NCI-H2029 (cell line): ENCODE measurements around the gene SORCS3.

Experiments
- DNase-seq: peaks from one replicate; lab custom pipeline; 2025; lab: John Stamatoyannopoulos, UW

Gene SORCS3

GRCh38 chr10:104641187-104641936 lies at the start of gene SORCS3:
SORCS3 (plus strand) TSS chr10:104641290.
- DNase-seq, result no peak

- DNase-seq, result no peak
Observed at GRCh38 chr10:104591441-104591840, 49.6 kb upstream of the SORCS3 start.

GRCh38 chr10:104601166-104601565 lies 39.9 kb upstream of the SORCS3 start:
- DNase-seq, result no peak

- DNase-seq, result no peak
Observed at GRCh38 chr10:104608091-104608828, 32.8 kb upstream of the SORCS3 start.

GRCh38 chr10:104612571-104613205 lies 28.4 kb upstream of the SORCS3 start:
- no peak for DNase-seq

- DNase-seq, result no peak
Observed at GRCh38 chr10:104613406-104613805, 27.7 kb upstream of the SORCS3 start.

- DNase-seq, result no peak
Observed at GRCh38 chr10:104614245-104614831, 26.8 kb upstream of the SORCS3 start.

- DNase-seq, result no peak
Observed at GRCh38 chr10:104615136-104615535, 26.0 kb upstream of the SORCS3 start.

- DNase-seq, result no peak
Observed at GRCh38 chr10:104617831-104618230, 23.3 kb upstream of the SORCS3 start.

- DNase-seq, result no peak
Observed at GRCh38 chr10:104622175-104622574, 18.9 kb upstream of the SORCS3 start.

GRCh38 chr10:104622598-104623209 lies 18.4 kb upstream of the SORCS3 start:
- no peak for DNase-seq

GRCh38 chr10:104630731-104631130 lies 10.4 kb upstream of the SORCS3 start:
- DNase-seq, result no peak

- DNase-seq, result no peak
Observed at GRCh38 chr10:104631946-104632345, 9.1 kb upstream of the SORCS3 start.

- DNase-seq, result no peak
Observed at GRCh38 chr10:104638861-104639589, 2.1 kb upstream of the SORCS3 start.

- no peak for DNase-seq
Observed at GRCh38 chr10:104639590-104640338, 1.3 kb upstream of the SORCS3 start.

GRCh38 chr10:104640339-104641186 lies 527 bp upstream of the SORCS3 start:
- DNase-seq, result no peak

- DNase-seq, result no peak
Observed at GRCh38 chr10:104641937-104642657, 1.0 kb downstream of the SORCS3 start.

- DNase-seq, result no peak
Observed at GRCh38 chr10:104642658-104643302, 1.7 kb downstream of the SORCS3 start.

- DNase-seq, result no peak
Observed at GRCh38 chr10:104643303-104643663, 2.2 kb downstream of the SORCS3 start.
